Fibroblast of mammary gland (primary cell): ENCODE measurements around the gene MAN2B2.

Source experiments
- DNase-seq: peaks from one replicate; pipeline ENCODE4 v3.0.0-alpha.2; 2010; ENCODE audit warnings: low read depth
- H3K4me3 ChIP-seq: 2 replicates; pipeline ENCODE4 v1.5.1; 2011; ENCODE audit warnings: low read depth, mild to moderate bottlenecking, low read length, moderate library complexity; ENCODE audit not compliant: control insufficient read depth
- TF ChIP-seq, protein P1 (sequence below): conservative IDR thresholded peaks from 2 replicates; pipeline ENCODE4 v1.5.1; 2011; ENCODE audit warnings: low read depth, low read length, inconsistent platforms; ENCODE audit not compliant: control insufficient read depth, insufficient read depth

The MAN2B2 gene

DNA sequence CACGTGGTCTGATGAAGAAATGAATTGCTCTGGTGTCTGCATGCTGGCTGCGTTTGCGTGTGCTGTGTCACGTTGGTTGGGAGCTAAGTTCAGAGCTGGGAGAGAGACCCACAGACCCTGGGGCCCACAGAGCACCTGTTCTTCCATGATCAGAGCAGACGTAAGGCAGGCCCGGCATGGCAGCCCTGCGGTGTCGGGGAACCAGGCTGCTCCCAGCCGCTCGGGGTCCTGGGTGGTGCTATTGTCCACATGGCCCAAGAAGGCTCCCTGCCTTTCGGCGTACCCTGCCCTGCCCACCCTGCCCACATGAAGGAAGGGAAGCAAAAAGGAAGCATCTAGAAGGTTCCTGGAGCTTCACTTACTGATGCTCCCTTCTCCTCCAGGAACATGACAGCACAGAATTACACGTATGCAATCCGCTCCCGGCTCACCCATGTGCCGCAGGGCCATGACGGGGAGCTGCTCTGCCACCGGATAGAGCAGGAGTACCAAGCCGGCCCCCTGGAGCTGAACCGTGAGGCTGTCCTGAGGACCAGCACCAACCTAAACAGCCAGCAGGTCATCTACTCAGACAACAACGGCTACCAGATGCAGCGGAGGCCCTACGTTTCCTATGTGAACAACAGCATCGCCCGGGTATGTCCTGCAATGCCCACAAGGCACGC, 34.6 kb downstream of the MAN2B2 start:
- DNase-seq = no peak
- H3K4me3 ChIP-seq = no peak overlapping the region
- TF ChIP-seq, protein P1, sequence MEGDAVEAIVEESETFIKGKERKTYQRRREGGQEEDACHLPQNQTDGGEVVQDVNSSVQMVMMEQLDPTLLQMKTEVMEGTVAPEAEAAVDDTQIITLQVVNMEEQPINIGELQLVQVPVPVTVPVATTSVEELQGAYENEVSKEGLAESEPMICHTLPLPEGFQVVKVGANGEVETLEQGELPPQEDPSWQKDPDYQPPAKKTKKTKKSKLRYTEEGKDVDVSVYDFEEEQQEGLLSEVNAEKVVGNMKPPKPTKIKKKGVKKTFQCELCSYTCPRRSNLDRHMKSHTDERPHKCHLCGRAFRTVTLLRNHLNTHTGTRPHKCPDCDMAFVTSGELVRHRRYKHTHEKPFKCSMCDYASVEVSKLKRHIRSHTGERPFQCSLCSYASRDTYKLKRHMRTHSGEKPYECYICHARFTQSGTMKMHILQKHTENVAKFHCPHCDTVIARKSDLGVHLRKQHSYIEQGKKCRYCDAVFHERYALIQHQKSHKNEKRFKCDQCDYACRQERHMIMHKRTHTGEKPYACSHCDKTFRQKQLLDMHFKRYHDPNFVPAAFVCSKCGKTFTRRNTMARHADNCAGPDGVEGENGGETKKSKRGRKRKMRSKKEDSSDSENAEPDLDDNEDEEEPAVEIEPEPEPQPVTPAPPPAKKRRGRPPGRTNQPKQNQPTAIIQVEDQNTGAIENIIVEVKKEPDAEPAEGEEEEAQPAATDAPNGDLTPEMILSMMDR = no peak

DNA sequence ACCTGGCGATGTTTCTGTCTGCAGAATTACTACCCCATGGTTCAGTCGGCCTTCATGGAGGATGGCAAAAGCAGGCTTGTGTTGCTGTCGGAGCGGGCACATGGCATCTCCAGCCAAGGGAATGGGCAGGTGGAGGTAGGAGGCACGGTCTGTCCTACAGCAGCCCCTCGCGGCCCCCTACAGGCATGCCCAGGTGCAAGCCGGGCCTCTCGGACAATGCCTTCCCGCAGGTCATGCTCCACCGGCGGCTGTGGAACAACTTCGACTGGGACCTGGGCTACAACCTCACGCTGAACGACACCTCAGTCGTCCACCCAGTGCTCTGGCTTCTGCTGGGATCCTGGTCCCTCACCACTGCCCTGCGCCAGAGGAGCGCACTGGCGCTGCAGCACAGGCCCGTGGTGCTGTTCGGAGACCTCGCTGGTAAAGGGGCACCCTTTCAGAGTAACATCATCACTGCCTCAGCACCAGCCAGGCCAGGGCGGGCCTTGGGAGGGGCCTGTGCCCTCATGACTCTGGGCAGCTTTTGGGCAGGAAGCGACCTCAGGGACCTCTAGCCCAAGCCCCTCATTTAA, 36.0 kb downstream of the MAN2B2 start:
- no peak for DNase-seq
- no peak overlapping the region for H3K4me3 ChIP-seq
- TF ChIP-seq, protein P1 = no peak

- TF ChIP-seq, protein P1 = no peak
- H3K4me3 ChIP-seq = no peak overlapping the region
- DNase-seq = no peak
Observed at GRCh38 chr4:6612961-6613675, 38.1 kb downstream of the MAN2B2 start.

DNA sequence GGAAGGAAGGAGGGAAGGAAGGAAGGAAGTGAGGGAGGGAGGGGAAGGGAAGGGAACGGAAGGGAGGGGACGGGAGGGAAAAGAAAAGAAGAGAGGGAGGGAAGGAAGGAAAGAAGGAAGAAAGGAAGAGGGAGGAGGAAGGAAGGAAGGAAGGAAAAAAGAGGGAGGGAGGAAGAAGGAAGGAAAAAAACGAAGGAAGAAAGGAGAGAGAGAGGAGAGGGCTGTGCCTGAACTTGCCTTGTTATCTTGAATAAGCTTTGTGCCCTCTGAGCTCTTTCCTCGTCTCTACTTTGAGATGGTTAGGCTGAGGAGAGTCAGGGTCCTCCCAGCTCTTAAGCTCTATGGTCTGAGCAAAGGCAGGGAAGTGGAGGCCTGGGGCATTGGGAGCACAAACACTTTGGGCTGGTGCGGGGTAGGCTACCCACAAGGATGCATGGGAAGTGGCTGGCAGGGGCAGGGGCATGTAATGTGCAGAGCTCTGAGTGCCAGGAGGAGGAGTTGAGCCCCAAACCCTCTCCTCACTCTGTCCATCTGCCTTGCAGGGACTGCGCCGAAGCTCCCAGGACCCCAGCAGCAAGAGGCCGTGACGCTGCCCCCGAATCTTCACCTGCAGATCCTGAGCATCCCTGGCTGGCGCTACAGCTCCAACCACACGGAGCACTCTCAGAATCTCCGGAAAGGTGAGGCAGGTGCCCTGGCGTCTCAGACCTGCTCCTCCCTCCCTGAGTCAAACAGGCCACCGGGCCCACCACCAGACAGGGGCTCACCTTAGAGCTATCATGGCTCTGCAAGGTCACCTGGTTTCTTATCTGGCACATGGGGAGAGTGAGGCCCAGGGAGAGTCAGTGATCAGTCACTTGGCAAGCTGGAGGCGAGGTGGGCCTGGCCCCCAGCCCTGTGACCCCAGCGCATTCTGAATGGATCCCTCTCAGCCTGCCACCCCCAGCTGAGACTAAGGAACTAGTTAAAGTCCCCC, 39.0 kb downstream of the MAN2B2 start:
- H3K4me3 ChIP-seq = no peak overlapping the region
- TF ChIP-seq, protein P1 = no peak
- no peak for DNase-seq

- DNase-seq = no peak
- no peak overlapping the region for H3K4me3 ChIP-seq
- TF ChIP-seq, protein P1 = no peak
Observed at GRCh38 chr4:6614701-6615230, 39.8 kb downstream of the MAN2B2 start.

DNA sequence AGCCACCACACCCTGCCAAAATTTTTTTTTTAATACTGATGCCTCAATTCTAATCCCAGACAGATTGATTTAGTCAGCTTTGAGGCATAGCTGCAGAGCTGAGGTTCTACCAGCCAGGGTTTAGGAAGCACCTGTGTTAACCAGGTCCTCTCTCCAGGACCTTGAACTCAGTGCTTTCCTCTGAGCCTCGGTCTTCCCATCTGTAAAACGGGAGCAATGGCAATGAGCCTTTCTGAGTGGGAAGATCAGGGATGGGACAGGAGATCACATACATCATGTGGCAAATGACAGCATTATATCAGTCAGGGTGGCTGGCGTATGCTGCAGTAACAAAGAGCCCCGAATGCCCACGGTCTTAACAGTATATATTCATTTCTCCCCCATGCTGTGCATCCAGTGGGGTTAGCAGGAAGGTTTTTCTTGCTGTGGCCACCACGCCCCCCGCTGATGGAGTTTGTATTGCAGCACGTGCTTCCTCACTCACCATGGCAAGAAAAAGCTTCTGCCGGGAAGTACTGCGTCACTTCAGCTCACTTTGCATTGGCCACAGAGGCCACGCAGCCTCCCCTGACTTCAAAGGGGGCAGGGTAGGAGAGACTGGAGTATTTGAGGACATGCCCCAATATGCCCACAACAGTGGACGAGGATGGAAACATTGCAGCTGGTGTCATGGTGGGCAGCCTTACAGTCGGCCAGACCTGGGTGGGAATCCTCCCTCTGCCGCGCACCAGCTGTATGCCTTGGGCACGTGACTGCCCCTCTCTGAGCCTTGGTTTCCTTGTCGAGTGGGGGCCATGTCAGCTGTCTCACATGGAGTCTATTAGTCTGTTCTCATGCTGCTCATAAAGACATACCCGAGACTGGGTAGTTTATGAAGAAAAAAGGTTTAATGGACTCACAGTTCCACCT, 41.4 kb downstream of the MAN2B2 start:
- DNase-seq = no peak
- TF ChIP-seq, protein P1 = no peak
- no peak overlapping the region for H3K4me3 ChIP-seq
